H1 (cell line): ENCODE data around the gene FLRT1. TPM values are rescaled to one million over a fixed set of nuclear protein-coding genes. Genes with fewer than 3 reads are reported as not detected.

ENCODE experiments used
- CTCF ChIA-PET: fragments of 300-600 bp; sonication (Branson Sonifier 250); formaldehyde crosslinking; loops from one replicate; lab custom pipeline; 2021; ENCODE audit not compliant: partially characterized antibody; lab: Charles Lee
- POLR2A ChIA-PET: fragments of 300-600 bp; sonication (Branson Sonifier 250); formaldehyde crosslinking; loops from one replicate; lab custom pipeline; 2021; ENCODE audit warnings: inconsistent platforms; ENCODE audit not compliant: partially characterized antibody; lab: Charles Lee
- DNase-seq, 2 experiments: peaks; one replicate each; pipeline versions ENCODE4 v3.0.0 to v3.0.0-alpha.2; 2010 to 2022; ENCODE audit warnings: low spot score in 2 of 2, low read depth in 1 of 2, mixed read lengths in 1 of 2
- FAIRE-seq: peaks from 2 replicates; lab custom pipeline; 2011; peaks lifted over from hg19 to GRCh38; lab: Jason Lieb, UNC
- H2AFZ ChIP-seq: 2 replicates; pipeline ENCODE4 v1.8.1; 2012; ENCODE audit warnings: low read length, inconsistent platforms
- H2AK5ac ChIP-seq: 2 replicates; pipeline ENCODE4 v1.6.1; 2013; ENCODE audit warnings: low read depth, low read length
- H2BK120ac ChIP-seq: replicated peaks from 2 replicates; pipeline ENCODE3; 2013; ENCODE audit warnings: low read depth, low read length, inconsistent platforms
- H2BK12ac ChIP-seq: 2 replicates; pipeline ENCODE4 v1.6.1; 2013; ENCODE audit warnings: low read depth, low read length
- H2BK15ac ChIP-seq: 2 replicates; pipeline ENCODE4 v1.6.1; 2013; ENCODE audit warnings: low read length
- H2BK20ac ChIP-seq: 2 replicates; pipeline ENCODE4 v1.6.1; 2013; ENCODE audit warnings: low read length
- H2BK5ac ChIP-seq: 2 replicates; pipeline ENCODE4 v1.6.1; 2013; ENCODE audit warnings: low read depth, low read length
- H3K14ac ChIP-seq: 2 replicates; pipeline ENCODE4 v1.6.1; 2013; ENCODE audit warnings: inconsistent platforms; ENCODE audit not compliant: insufficient read length
- H3K18ac ChIP-seq: 2 replicates; pipeline ENCODE4 v1.6.1; 2013; ENCODE audit warnings: low read length; ENCODE audit errors: extremely low read depth
- H3K23ac ChIP-seq: 2 replicates; pipeline ENCODE4 v1.6.1; 2013; ENCODE audit warnings: inconsistent platforms; ENCODE audit not compliant: insufficient read length
- H3K23me2 ChIP-seq: 2 replicates; pipeline ENCODE4 v1.6.1; 2013; ENCODE audit warnings: low read depth, low read length
- H3K27ac ChIP-seq: 2 replicates; pipeline ENCODE4 v1.6.1; 2011; ENCODE audit warnings: low read depth, low read length, inconsistent platforms
- H3K27me3 ChIP-seq, 4 experiments: replicated peaks in 1 of 4; 1 replicate in 1 of 4; 2 replicates in 3 of 4; pipeline versions ENCODE4 v1.6.1 to v1.8.1; 2011 to 2013; ENCODE audit warnings: low read length in 3 of 4, mild to moderate bottlenecking in 3 of 4, inconsistent platforms in 2 of 4, mixed read lengths in 2 of 4, moderate library complexity in 1 of 4; ENCODE audit not compliant: control insufficient read depth in 3 of 4, insufficient read depth in 3 of 4; ENCODE audit errors: extremely low read depth in 1 of 4
- H3K36me3 ChIP-seq, 4 experiments: 2 replicates each; pipeline versions ENCODE4 v1.6.1 to v1.8.1; 2011 to 2013; ENCODE audit warnings: mild to moderate bottlenecking in 4 of 4, low read length in 3 of 4, moderate library complexity in 2 of 4, control low read depth in 1 of 4, inconsistent platforms in 1 of 4; ENCODE audit not compliant: insufficient read depth in 4 of 4, control insufficient read depth in 2 of 4
- H3K4ac ChIP-seq: replicated peaks from 2 replicates; pipeline ENCODE3; 2013; ENCODE audit warnings: low read length, low read depth, mixed read lengths, inconsistent platforms; ENCODE audit not compliant: insufficient read length
- H3K4me1 ChIP-seq, 4 experiments: replicated peaks in 1 of 4; 1 replicate in 1 of 4; 2 replicates in 3 of 4; pipeline versions ENCODE4 v1.6.1 to v1.8.1; 2011 to 2013; ENCODE audit warnings: low read length in 3 of 4, inconsistent platforms in 2 of 4, mixed read lengths in 1 of 4; ENCODE audit not compliant: insufficient read depth in 4 of 4, control insufficient read depth in 3 of 4
- H3K4me2 ChIP-seq, 2 experiments: 2 replicates each; pipeline versions ENCODE4 v1.6.1 to v1.8.1; 2011 to 2013; ENCODE audit warnings: low read depth in 2 of 2, low read length in 2 of 2, control low read depth in 1 of 2, inconsistent platforms in 1 of 2, mild to moderate bottlenecking in 1 of 2; ENCODE audit not compliant: insufficient read depth in 1 of 2
- H3K4me3 ChIP-seq, 4 experiments: fragments of 200-600, 300-600 bp in 1 of 4; sonication (generic), shearing (Covaris generic), sonication (Bioruptor Twin) in 1 of 4; 2 replicates each; pipeline versions ENCODE4 v1.5.1 to v1.8.1; 2011 to 2016; ENCODE audit warnings: low read length in 4 of 4, low read depth in 3 of 4, control low read depth in 2 of 4, inconsistent platforms in 2 of 4, mild to moderate bottlenecking in 2 of 4, mixed read lengths in 1 of 4, moderate library complexity in 1 of 4; ENCODE audit not compliant: insufficient read depth in 2 of 4; ENCODE audit errors: extremely low read depth in 1 of 4
- H3K56ac ChIP-seq: replicated peaks from 2 replicates; pipeline ENCODE3; 2013; ENCODE audit warnings: low read depth, mild to moderate bottlenecking, mixed read lengths, low read length, inconsistent platforms; ENCODE audit not compliant: insufficient read length
- H3K79me1 ChIP-seq: 2 replicates; pipeline ENCODE4 v1.6.1; 2013; ENCODE audit warnings: low read depth, low read length, control low read depth
- H3K79me2 ChIP-seq, 2 experiments: 2 replicates each; pipeline versions ENCODE4 v1.6.1 to v1.8.1; 2012 to 2013; ENCODE audit warnings: low read length in 2 of 2, mild to moderate bottlenecking in 2 of 2, inconsistent platforms in 1 of 2; ENCODE audit not compliant: insufficient read depth in 2 of 2, control insufficient read depth in 1 of 2
- H3K9ac ChIP-seq, 4 experiments: replicated peaks in 1 of 4; 1 replicate in 1 of 4; 2 replicates in 3 of 4; pipeline versions ENCODE4 v1.6.1 to v1.8.1; 2011 to 2013; ENCODE audit warnings: low read depth in 3 of 4, low read length in 3 of 4, control low read depth in 2 of 4, mild to moderate bottlenecking in 2 of 4, moderate library complexity in 2 of 4, inconsistent platforms in 1 of 4; ENCODE audit errors: extremely low read depth in 1 of 4
- H3K9me3 ChIP-seq, 2 experiments: 2 replicates each; pipeline versions ENCODE4 v1.6.1 to v1.8.1; 2012 to 2013; ENCODE audit warnings: mild to moderate bottlenecking in 2 of 2, moderate library complexity in 2 of 2, control low read depth in 1 of 2, inconsistent platforms in 1 of 2, low read depth in 1 of 2, low read length in 1 of 2, mixed read lengths in 1 of 2; ENCODE audit not compliant: insufficient read depth in 2 of 2
- H4K20me1 ChIP-seq, 2 experiments: replicated peaks in 1 of 2; 2 replicates each; pipeline versions ENCODE3 to v1.8.1; 2011 to 2013; ENCODE audit warnings: inconsistent platforms in 2 of 2, low read length in 2 of 2, mild to moderate bottlenecking in 1 of 2; ENCODE audit not compliant: insufficient read depth in 2 of 2, control insufficient read depth in 1 of 2
- H4K5ac ChIP-seq: 2 replicates; pipeline ENCODE4 v1.6.1; 2013; ENCODE audit warnings: low read length, low read depth, mixed read lengths, inconsistent platforms; ENCODE audit not compliant: insufficient read length
- H4K8ac ChIP-seq: 2 replicates; pipeline ENCODE4 v1.8.0; 2013; ENCODE audit warnings: mild to moderate bottlenecking, moderate library complexity, low read length, inconsistent platforms; ENCODE audit not compliant: insufficient read depth; ENCODE audit errors: extremely low read depth
- H4K91ac ChIP-seq: replicated peaks from 2 replicates; pipeline ENCODE3; 2013; ENCODE audit warnings: low read length, mixed read lengths, inconsistent platforms; ENCODE audit not compliant: insufficient read length
- GABPA ChIP-seq: IDR thresholded peaks from 2 replicates; pipeline ENCODE4 v1.6.1; 2011; ENCODE audit warnings: mild to moderate bottlenecking, low read length, moderate library complexity, borderline replicate concordance; ENCODE audit not compliant: insufficient read depth
- POU5F1 ChIP-seq: IDR thresholded peaks from 2 replicates; pipeline ENCODE4 v1.6.1; 2011; ENCODE audit warnings: low read depth, mild to moderate bottlenecking, low read length, moderate library complexity
- WGBS, 2 experiments: shearing (Covaris generic) in 1 of 2; methylation state at CpG; one replicate each; pipeline versions ENCODE4 v1.1.6 to v1.1.7; 2013 to 2015; ENCODE audit warnings: low lambda C conversion rate in 2 of 2, mixed read lengths in 2 of 2, inconsistent platforms in 1 of 2, low coverage in 1 of 2, missing lambda C conversion rate in 1 of 2; ENCODE audit not compliant: insufficient replicate concordance in 2 of 2, insufficient coverage in 1 of 2, insufficient read length in 1 of 2; ENCODE audit errors: extremely low coverage in 1 of 2, missing lambda C conversion rate in 1 of 2; 5-methylcytosine and 5-hydroxymethylcytosine counted together
- polyA plus RNA-seq, 7 experiments: library from polyadenylated mRNA; depleted of rRNA in 3 of 7; stranded (reverse) in 5 of 7; unstranded in 2 of 7; fragments of >200 nt in 5 of 7; fragments of 200-250 nt in 2 of 7; gene quantifications; 1 replicate in 5 of 7; 2 replicates in 1 of 7; 4 replicates in 1 of 7; pipeline versions ENCODE4 v1.2.1 to v1.2.3, GENCODE V29; 2011 to 2013; ENCODE audit warnings: missing spikeins in 2 of 7, mixed read lengths in 2 of 7
- total RNA-seq: library from RNA; stranded (reverse); fragmentation: NEBNext Ultra II Directional; extraction: Animal tissue kit (Norgen Biotek cat#: 25700); gene quantifications from 2 replicates; pipeline ENCODE4 v1.2.1, GENCODE V29; 2021

FLRT1 gene
- total and polyA plus RNA-seq, 2 of the 8 experiments (the other 6 are each of a cell fraction or from before 2014, with no cell fraction given) = 0.14 to 0.28 TPM

DNA sequence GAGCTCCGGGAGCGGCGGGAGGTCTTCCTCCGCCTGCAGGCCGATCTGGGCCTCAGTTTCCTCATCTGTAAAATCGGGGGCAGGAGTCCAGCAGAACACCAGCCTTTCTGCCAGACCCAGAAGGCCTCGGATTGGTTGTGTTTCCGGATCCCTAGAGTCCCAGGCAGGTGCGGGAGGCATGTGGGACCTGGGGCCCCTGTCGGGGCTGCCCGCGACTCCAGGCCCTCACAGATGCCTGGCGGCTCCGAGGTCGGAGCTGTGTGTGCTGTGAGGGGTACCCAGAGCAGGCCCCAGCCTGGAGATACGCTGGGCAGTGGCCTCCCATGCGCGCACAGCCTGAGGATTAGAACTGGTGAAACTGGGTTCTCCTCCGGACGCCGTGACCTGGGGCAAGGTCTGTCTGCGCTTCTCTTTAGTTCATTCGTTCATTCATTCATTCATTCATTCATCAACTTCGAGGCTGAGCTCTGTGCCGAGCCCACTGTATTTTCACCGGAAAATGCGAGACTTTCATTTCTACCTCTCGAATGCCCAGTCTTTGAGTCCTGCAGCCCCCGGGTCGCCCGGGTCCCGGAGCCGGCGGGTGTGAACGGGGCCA, 24.6 kb downstream of the FLRT1 start:
- H4K8ac ChIP-seq = no peak overlapping the region; the same call in 1 of the 2 replicates
- peaks cover 16 to 90% (median 71%) of the 10 kb centered on the region in 4 experiments for H3K27me3 ChIP-seq
- H3K79me2 ChIP-seq = no peaks in the 10 kb centered on the region
- peaks cover 5 to 24% of the 10 kb centered on the region in 2 experiments for H4K20me1 ChIP-seq
- no peak overlapping the region for H3K56ac ChIP-seq
- FAIRE-seq (no peak), DNase-seq (peak in 1 of 2 experiments; percentile 65)
- H3K4me2 ChIP-seq = peak overlapping the region; percentile 87 to 90
- CTCF ChIA-PET = interaction anchor here (0.6 to 5.7 kb wide), 8 partner anchors 10 to 93 kb away, joined by 3 to 22 read pairs (median 4); no protein-coding TSS in a partner anchor
- no peak overlapping the region for H3K4ac ChIP-seq
- 0 out of 2 replicates have a peak, but pooled peaks cover 2% of the 10 kb centered on the region for H3K79me1 ChIP-seq
- H3K4me1 ChIP-seq = peaks cover 0 to 12% (median 6%) of the 10 kb centered on the region in 4 experiments; a peak in 6 of 7 replicates
- H3K9ac ChIP-seq = no peak overlapping the region
- no peak overlapping the region for H2BK120ac ChIP-seq
- no peak overlapping the region for H3K14ac ChIP-seq
- H2BK5ac ChIP-seq = no peak overlapping the region
- WGBS, 2 experiments = 26% methylated on average over 35 of the region's 35 CpGs; no CpG with 5 or more reads in 1 of the 2 experiments
- no peak for TF ChIP-seq POU5F1
- TF ChIP-seq GABPA = 0 out of 2 replicates have a peak, but pooled peaks have one; percentile 40
- no peak overlapping the region for H2AK5ac ChIP-seq
- no peak overlapping the region for H3K27ac ChIP-seq
- H4K91ac ChIP-seq = no peak overlapping the region
- peak overlapping the region in 3 of 4 experiments; percentile 26 to 59 (median 38); a peak in 5 of 8 replicates for H3K4me3 ChIP-seq
- H3K23me2 ChIP-seq = peaks cover 4% of the 10 kb centered on the region
- no peak overlapping the region for H3K23ac ChIP-seq
- no peak overlapping the region for H2BK12ac ChIP-seq
- no peak overlapping the region for H3K18ac ChIP-seq
- H2AFZ ChIP-seq = no peak overlapping the region
- no peaks in the 10 kb centered on the region for H3K36me3 ChIP-seq
- no peak overlapping the region for H4K5ac ChIP-seq
- H2BK15ac ChIP-seq = no peak overlapping the region
- POLR2A ChIA-PET = interaction anchor here (0.7 to 1.4 kb wide), 3 partner anchors 9 to 112 kb away, joined by 3 to 4 read pairs (median 3); no protein-coding TSS in a partner anchor
- H3K9me3 ChIP-seq = no peaks in the 10 kb centered on the region
- no peak overlapping the region for H2BK20ac ChIP-seq
